Skin of body (tissue), 2 donors: ENCODE results near the gene TLR4. TPM values are rescaled to one million over a fixed set of nuclear protein-coding genes. Genes with fewer than 3 reads are reported as not detected.

Source experiments
- DNase-seq: peaks from one replicate; lab custom pipeline; 2025; lab: John Stamatoyannopoulos, UW
- total RNA-seq: library from RNA; depleted of rRNA; stranded (reverse); fragments of >200 nt; gene quantifications from one replicate; pipeline ENCODE4 v1.2.3, GENCODE V29; 2014

The TLR4 gene
- total RNA-seq, 1 donor from 2014 or later: 14.2 TPM

DNA sequence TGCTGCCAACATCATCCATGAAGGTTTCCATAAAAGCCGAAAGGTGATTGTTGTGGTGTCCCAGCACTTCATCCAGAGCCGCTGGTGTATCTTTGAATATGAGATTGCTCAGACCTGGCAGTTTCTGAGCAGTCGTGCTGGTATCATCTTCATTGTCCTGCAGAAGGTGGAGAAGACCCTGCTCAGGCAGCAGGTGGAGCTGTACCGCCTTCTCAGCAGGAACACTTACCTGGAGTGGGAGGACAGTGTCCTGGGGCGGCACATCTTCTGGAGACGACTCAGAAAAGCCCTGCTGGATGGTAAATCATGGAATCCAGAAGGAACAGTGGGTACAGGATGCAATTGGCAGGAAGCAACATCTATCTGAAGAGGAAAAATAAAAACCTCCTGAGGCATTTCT lies 10.1 kb downstream of the TLR4 start:
- no peak for DNase-seq

DNA sequence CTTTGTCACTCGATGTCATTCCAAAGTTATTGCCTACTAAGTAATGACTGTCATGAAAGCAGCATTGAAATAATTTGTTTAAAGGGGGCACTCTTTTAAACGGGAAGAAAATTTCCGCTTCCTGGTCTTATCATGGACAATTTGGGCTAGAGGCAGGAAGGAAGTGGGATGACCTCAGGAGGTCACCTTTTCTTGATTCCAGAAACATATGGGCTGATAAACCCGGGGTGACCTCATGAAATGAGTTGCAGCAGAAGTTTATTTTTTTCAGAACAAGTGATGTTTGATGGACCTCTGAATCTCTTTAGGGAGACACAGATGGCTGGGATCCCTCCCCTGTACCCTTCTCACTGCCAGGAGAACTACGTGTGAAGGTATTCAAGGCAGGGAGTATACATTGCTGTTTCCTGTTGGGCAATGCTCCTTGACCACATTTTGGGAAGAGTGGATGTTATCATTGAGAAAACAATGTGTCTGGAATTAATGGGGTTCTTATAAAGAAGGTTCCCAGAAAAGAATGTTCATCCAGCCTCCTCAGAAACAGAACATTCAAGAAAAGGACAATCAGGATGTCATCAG lies 11.3 kb downstream of the TLR4 start:
- no peak for DNase-seq

GRCh38 chr9:117718085-117718484 lies 13.9 kb downstream of the TLR4 start:
- no peak for DNase-seq

DNA sequence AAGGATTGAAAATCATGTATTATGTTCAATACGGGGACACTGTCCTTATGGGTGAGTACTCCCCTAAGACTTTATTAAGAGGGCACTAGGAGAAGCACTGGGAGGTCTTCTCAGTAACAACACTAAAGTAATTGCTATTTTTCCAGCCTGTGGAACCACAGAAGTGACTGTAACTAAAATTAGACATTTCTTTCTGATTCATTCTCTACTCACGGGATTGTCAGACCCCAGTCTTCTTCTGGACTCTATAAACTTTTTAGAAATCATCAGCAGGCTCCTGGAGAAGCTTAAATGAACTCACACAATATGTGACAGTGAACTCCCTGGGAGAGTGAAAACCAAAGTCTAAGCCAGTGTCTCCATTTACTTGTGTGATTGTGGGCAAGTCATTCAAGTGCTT lies 14.5 kb downstream of the TLR4 start:
- DNase-seq: no peak

DNA sequence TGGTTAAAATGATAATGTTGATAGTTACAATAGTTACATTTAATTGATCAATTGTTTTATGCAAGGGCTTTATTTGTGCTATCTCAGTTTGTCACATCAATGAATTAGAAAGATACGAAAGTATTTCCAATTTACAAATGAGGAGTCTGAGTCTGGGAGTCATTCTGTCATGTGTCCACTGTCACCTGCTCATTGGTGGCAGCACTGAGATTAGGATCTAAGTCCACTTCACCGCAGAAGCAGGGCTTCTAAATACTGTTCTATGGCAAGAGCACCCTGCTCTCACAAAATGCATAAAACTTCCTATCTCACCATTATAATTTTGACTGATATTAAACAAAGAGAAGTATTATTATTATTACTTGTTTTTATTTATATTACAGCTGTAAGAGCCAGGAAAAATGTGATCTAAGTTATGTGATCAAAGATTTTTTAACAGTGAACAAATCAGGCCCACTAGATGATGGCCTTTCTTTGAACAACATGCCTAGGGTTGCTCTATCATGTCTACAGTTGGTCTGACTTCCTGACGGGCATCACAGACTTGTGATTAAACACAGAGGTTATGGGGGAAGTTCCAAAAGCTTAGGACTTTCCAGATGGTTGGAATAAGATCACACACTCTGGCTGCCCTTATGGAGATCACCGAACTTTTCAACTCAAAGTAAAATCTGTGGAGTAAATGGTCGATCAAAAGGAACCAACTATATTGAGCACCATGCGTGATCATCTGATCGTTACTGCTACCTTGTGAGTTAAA lies 15.1 kb downstream of the TLR4 start:
- DNase-seq: no peak

DNA sequence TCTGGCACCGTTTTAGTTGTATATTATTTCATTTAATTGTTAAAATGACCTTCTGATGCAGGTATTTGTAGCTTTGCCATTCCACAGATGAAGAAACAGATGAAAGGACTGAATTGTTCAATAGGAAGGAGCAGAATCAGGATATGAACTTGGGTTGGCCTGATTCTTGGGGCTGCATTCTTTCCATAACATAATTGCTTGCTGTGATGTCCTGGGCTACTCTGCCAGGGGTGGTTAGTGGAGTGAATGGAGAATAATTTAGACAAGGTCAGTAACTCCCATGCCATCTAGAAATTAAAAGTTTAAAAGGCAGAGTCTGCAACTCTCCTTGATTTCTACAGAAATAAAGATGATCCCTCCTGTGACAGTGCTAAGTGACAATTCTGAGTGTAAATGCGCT lies 15.9 kb downstream of the TLR4 start:
- DNase-seq: no peak

GRCh38 chr9:117720555-117720954 lies 16.4 kb downstream of the TLR4 start:
- DNase-seq: no peak

- DNase-seq: no peak
Observed at GRCh38 chr9:117720987-117721386, 16.8 kb downstream of the TLR4 start.

GRCh38 chr9:117722108-117722761 lies 18.0 kb downstream of the TLR4 start:
- DNase-seq: no peak

- DNase-seq: no peak
Observed at GRCh38 chr9:117723986-117724625, 19.9 kb downstream of the TLR4 start.

- no peak for DNase-seq
Observed at GRCh38 chr9:117725426-117725887, 21.3 kb downstream of the TLR4 start.

DNA sequence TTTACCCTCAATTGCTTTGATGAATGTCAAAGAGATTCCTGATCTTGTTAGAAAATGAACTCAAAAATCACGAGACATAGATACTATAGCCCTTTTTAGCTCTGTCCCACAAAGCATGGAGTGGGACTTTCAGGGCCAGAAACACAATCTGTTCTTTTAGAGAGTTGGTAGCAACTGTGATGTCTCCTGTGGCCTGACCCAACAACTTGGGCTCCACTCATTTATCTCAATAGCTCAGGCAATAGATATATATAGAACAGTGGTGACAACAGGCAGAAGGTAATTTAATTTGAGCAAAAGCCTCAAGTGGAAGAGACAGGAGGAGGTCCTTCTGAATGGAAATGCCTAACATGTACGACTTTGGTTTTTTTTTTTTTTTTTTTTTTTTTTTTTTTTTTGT lies 25.2 kb downstream of the TLR4 start:
- DNase-seq: no peak

GRCh38 chr9:117732494-117732893 lies 28.3 kb downstream of the TLR4 start:
- no peak for DNase-seq

DNA sequence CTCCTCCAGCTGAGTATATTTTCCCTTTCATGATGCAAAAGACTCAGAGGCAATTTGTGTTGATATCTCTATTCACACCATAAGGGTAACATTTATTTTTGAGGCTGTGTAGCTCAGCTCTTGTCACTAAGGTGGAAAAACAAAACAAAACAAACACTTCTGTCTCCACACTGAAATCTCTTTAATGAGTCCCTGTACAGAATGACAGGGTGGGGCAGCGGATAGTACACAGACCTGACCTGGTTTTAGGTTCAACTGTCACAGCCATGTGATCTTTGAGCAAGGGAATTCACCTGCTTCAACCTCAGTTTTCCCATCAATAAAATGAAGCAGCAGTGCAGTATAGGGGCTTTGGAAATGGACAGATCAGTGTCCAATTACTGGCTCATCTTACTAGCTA lies 29.3 kb downstream of the TLR4 start:
- no peak for DNase-seq

DNA sequence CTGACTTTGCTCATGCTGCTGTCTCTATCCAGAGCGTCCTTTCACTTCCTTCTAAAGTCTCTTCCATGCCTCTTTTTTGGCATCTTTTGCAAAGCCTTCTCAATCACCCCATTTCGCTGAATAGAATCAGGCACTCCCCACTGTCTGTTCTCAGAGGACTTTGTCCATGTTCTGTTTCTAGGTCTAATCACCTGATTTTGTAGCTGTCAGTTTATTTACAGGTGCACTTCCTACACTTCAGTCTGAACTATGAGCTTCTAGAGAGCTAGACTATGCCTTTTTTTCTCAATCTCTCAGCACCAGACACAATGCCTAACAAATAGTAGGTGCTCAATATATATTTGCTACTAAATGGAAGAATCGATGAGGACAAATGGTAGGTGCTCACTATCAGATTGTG lies 29.9 kb downstream of the TLR4 start:
- no peak for DNase-seq

GRCh38 chr9:117734523-117735314 lies 30.5 kb downstream of the TLR4 start:
- no peak for DNase-seq

- no peak for DNase-seq
Observed at GRCh38 chr9:117737721-117738226, 33.6 kb downstream of the TLR4 start.

DNA sequence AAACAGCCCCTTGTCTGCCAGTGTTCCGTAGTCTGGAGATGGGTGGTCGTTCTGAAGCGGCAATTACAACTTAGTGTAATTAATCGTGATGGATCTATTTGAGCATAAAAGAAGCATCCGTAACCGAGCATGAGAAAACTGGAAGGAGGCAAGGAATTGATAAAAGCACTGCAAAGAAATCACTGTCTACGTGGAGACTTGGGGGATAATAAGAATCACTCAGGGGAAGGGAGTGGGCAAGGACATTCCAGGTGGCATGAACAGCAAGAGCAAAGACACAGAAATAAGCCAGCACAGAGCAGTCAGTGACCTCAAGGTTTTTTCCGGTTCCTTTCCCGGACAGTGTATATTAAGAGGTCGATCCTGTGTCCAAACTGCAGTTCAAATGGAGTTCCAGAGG lies 35.0 kb downstream of the TLR4 start:
- DNase-seq: no peak

DNA sequence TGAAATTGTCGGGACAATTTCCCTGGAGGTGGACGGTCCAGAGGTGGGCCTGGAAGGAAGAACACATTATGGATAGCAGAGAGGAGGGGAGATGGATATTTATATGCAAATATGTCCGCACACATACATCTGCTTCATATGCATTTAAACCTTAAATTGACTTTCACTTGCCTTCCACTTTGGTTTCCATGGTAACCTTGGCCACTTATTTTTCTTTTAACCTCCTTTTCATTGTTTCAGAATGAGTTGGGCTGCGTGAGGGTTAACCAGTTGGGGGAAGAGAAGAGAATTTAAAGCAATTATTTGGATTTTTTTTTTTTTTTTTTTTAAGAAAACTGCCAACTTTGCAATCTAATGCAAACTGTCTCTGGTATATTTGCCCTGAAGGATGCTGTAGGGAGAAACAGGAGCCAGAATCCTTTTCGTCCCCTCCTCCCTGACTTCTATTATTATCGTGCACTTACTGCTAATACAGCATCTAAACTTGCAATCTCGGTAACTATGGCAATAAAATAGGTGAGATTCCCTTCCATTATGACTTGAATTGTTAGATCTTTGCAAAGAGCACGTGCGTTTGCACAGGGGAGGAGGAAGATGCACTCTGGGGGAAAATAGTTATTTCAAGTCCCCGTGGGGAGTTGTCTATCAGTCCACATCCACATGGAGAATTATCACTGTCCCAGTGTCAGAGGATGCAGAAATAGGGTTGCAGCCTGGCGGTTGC lies 35.6 kb downstream of the TLR4 start:
- DNase-seq: no peak

GRCh38 chr9:117742131-117742530 lies 37.9 kb downstream of the TLR4 start:
- DNase-seq: no peak

DNA sequence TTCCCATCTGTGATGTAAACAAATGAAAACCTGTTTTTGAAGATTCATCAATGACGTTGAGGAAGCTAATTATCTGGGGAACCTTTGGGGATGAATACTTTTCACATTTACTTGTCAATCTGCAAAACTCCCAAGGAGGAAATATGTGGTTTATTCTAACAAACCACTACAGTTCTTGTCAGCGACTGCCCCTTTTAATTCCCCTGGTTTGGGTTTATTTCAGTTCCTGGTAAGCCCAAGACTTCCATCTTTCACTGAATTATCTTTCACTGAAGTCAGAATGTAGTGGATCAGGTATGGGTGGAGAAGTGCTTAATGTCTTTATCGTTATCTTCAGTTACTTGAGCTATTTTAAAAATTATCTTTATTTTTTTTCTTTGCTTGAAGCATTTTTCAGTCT lies 40.2 kb downstream of the TLR4 start:
- DNase-seq: no peak
